22Rv1 (cell line): ENCODE data around the gene FRY.

Source experiments
- H3K27ac ChIP-seq: fragments of 450-650 bp; 2 replicates; pipeline ENCODE4 v1.5.1; 2017
- CTCF ChIP-seq: fragments of 450-650 bp; IDR thresholded peaks from 2 replicates; pipeline ENCODE4 v1.5.1; 2017; ENCODE audit warnings: mild to moderate bottlenecking
- ZFX ChIP-seq: fragments of 450-650 bp; IDR thresholded peaks from 2 replicates; pipeline ENCODE4 v1.6.1; 2017; ENCODE audit warnings: antibody characterized with exemption, borderline replicate concordance

Gene FRY

GRCh38 chr13:32134241-32135055 lies 102.9 kb downstream of the FRY start:
- peak overlapping the region; percentile 55 for H3K27ac ChIP-seq
- TF ChIP-seq ZFX, result no peak
- no peak for TF ChIP-seq CTCF

GRCh38 chr13:32135056-32135390 lies 103.4 kb downstream of the FRY start:
- no peak overlapping the region for H3K27ac ChIP-seq
- TF ChIP-seq ZFX (no peak), CTCF (no peak)

GRCh38 chr13:32135655-32136054 lies 104.1 kb downstream of the FRY start:
- H3K27ac ChIP-seq, result no peak overlapping the region
- TF ChIP-seq ZFX (no peak), CTCF (no peak)

GRCh38 chr13:32136061-32136460 lies 104.5 kb downstream of the FRY start:
- TF ChIP-seq CTCF (no peak), ZFX (no peak)
- H3K27ac ChIP-seq, result no peak overlapping the region

GRCh38 chr13:32136716-32137115 lies 105.1 kb downstream of the FRY start:
- H3K27ac ChIP-seq, result no peak overlapping the region
- no peak for TF ChIP-seq ZFX
- no peak for TF ChIP-seq CTCF

- TF ChIP-seq CTCF (no peak), ZFX (no peak)
- no peak overlapping the region for H3K27ac ChIP-seq
Observed at GRCh38 chr13:32139251-32139650, 107.7 kb downstream of the FRY start.

GRCh38 chr13:32140109-32140508 lies 108.5 kb downstream of the FRY start:
- no peak overlapping the region for H3K27ac ChIP-seq
- no peak for TF ChIP-seq ZFX

GRCh38 chr13:32141462-32141861 lies 109.9 kb downstream of the FRY start:
- H3K27ac ChIP-seq, result no peak overlapping the region
- TF ChIP-seq CTCF (no peak), ZFX (no peak)
